Lung (tissue), 12 donors: ENCODE data around the gene SLC9A9. TPM values are rescaled to one million over a fixed set of nuclear protein-coding genes. Genes with fewer than 3 reads are reported as not detected.

Source experiments
- ATAC-seq: fragments of 200-7000 bp; cut with Tn5 transposase; one replicate; pipeline ENCODE4 v1.9.1; 2020; ENCODE audit warnings: moderate number of reproducible peaks; ENCODE audit not compliant: insufficient read depth, low FRiP score
- DNase-seq, 3 donors: peaks; one replicate each; pipeline ENCODE4 v3.0.0-alpha.2; 2013 to 2017
- H3K27ac ChIP-seq, 2 donors: one replicate each; pipeline ENCODE4 v1.5.1; 2013; ENCODE audit warnings: mild to moderate bottlenecking in 2 of 2, moderate library complexity in 2 of 2, control low read depth in 1 of 2, inconsistent platforms in 1 of 2, low read depth in 1 of 2, low read length in 1 of 2
- H3K27me3 ChIP-seq, 3 donors: one replicate each; pipeline ENCODE4 v1.5.1; 2013; ENCODE audit warnings: low read length in 2 of 3; ENCODE audit not compliant: control insufficient read depth in 3 of 3, insufficient read depth in 3 of 3
- H3K36me3 ChIP-seq, 4 donors: one replicate each; pipeline ENCODE4 v1.5.1; 2013; ENCODE audit warnings: low read length in 4 of 4, mild to moderate bottlenecking in 1 of 4, moderate library complexity in 1 of 4; ENCODE audit not compliant: control insufficient read depth in 4 of 4, insufficient read depth in 4 of 4
- H3K4me1 ChIP-seq, 5 donors: one replicate each; pipeline ENCODE4 v1.5.1; 2013; ENCODE audit warnings: low read length in 5 of 5, mild to moderate bottlenecking in 2 of 5, moderate library complexity in 1 of 5; ENCODE audit not compliant: control insufficient read depth in 5 of 5, insufficient read depth in 5 of 5
- H3K4me3 ChIP-seq: one replicate; pipeline ENCODE4 v1.5.1; 2013; ENCODE audit warnings: mild to moderate bottlenecking, control low read depth, moderate library complexity
- H3K9ac ChIP-seq, 2 donors: one replicate each; pipeline ENCODE4 v1.5.1; 2013; ENCODE audit warnings: low read length in 2 of 2, control low read depth in 1 of 2; ENCODE audit not compliant: insufficient read depth in 1 of 2
- H3K9me3 ChIP-seq, 4 donors: one replicate each; pipeline ENCODE4 v1.5.1; 2013; ENCODE audit warnings: low read length in 3 of 4, mild to moderate bottlenecking in 1 of 4, moderate library complexity in 1 of 4; ENCODE audit not compliant: control insufficient read depth in 4 of 4, insufficient read depth in 3 of 4
- CTCF ChIP-seq: IDR thresholded peaks from 2 replicates; pipeline ENCODE4 v1.5.1; 2012; ENCODE audit warnings: mild to moderate bottlenecking; ENCODE audit errors: control extremely low read depth, extremely low read depth
- WGBS, 2 donors: extraction: QIAGEN DNeasy Blood & Tissue Kit; methylation state at CpG; one replicate each; pipeline ENCODE4 v1.1.7; 2013; 5-methylcytosine and 5-hydroxymethylcytosine counted together
- polyA plus RNA-seq, 2 donors: library from polyadenylated mRNA; stranded (reverse); fragments of 200-250 nt; gene quantifications; one replicate each; pipeline ENCODE4 v1.2.1, GENCODE V29; 2013
- total RNA-seq, 2 donors: library from RNA; depleted of rRNA in 1 of 2; stranded (reverse); fragments of >200 nt in 1 of 2; gene quantifications; one replicate each; pipeline ENCODE4 v1.2.1, GENCODE V29; 2014 to 2021
- donor health status: control.
- donor health status: control.
- donor health status: Bipolar disorder and iron deficiency.
- donor health status: healthy.
- donor health status: DM: yes; HTN: yes; CAD: no.

Gene SLC9A9
- total and polyA plus RNA-seq, 4 donors = 2.2 to 66.3 (median 8.2) TPM

- peaks cover 0 to 5% (median 2%) of the 10 kb centered on the region in 4 donors for H3K36me3 ChIP-seq
- H3K4me3 ChIP-seq = no peak overlapping the region
- DNase-seq (no peak), ATAC-seq (no peak)
- no peak overlapping the region for H3K27ac ChIP-seq
- no peak for TF ChIP-seq CTCF
- 94 to 97% methylated on average over 3 of the region's 3 CpGs for WGBS, 2 donors
- no peaks in the 10 kb centered on the region for H3K27me3 ChIP-seq
- H3K9me3 ChIP-seq = peaks cover 0 to 8% (median 4%) of the 10 kb centered on the region in 4 donors
- no peaks in the 10 kb centered on the region for H3K4me1 ChIP-seq
- no peak overlapping the region for H3K9ac ChIP-seq
Observed at GRCh38 chr3:143633816-143634215, 214.5 kb downstream of the SLC9A9 start.

GRCh38 chr3:143629726-143630125 lies 218.5 kb downstream of the SLC9A9 start:
- Histone ChIP-seq H3K9ac (no peak overlapping the region), H3K4me1 (no peaks in the 10 kb centered on the region), H3K36me3 (no peaks in the 10 kb centered on the region), H3K27ac (no peak overlapping the region), H3K9me3 (peaks cover 0 to 2% (median 0%) of the 10 kb centered on the region in 4 donors), H3K27me3 (no peaks in the 10 kb centered on the region), H3K4me3 (no peak overlapping the region)
- TF ChIP-seq CTCF = no peak
- DNase-seq (no peak), ATAC-seq (no peak)

GRCh38 chr3:143628971-143629370 lies 219.3 kb downstream of the SLC9A9 start:
- H3K9ac ChIP-seq = no peak overlapping the region
- 77 to 81% methylated on average over 3 of the region's 3 CpGs for WGBS, 2 donors
- no peak for DNase-seq
- TF ChIP-seq CTCF = no peak
- no peak overlapping the region for H3K4me3 ChIP-seq
- H3K27ac ChIP-seq = no peak overlapping the region
- no peak for ATAC-seq
- peaks cover 0 to 2% (median 0%) of the 10 kb centered on the region in 4 donors for H3K9me3 ChIP-seq
- H3K36me3 ChIP-seq = no peaks in the 10 kb centered on the region
- H3K4me1 ChIP-seq = no peaks in the 10 kb centered on the region
- no peaks in the 10 kb centered on the region for H3K27me3 ChIP-seq

- Histone ChIP-seq H3K9ac (no peak overlapping the region), H3K27me3 (no peaks in the 10 kb centered on the region), H3K4me1 (no peaks in the 10 kb centered on the region), H3K27ac (no peak overlapping the region), H3K4me3 (no peak overlapping the region), H3K36me3 (no peaks in the 10 kb centered on the region), H3K9me3 (peaks cover 0 to 2% (median 0%) of the 10 kb centered on the region in 4 donors)
- no peak for TF ChIP-seq CTCF
- WGBS, 2 donors = 92 to 99% methylated on average over 5 of the region's 5 CpGs
- no peak for DNase-seq
- no peak for ATAC-seq
Observed at GRCh38 chr3:143627336-143627735, 220.9 kb downstream of the SLC9A9 start.
